ENCODE results near the gene SNTG2. TPM values are rescaled to one million over a fixed set of nuclear protein-coding genes. Genes with fewer than 3 reads are reported as not detected.
"Not testable (repeated sequence)": the region's sequence is repeated elsewhere in the genome, so short reads cannot be mapped to it uniquely, and the experiment has no call there.

SNTG2 gene
- total and polyA plus RNA-seq, 12 donors: 0.26 to 4.3 (median 0.72) TPM; not detected in 1

DNA sequence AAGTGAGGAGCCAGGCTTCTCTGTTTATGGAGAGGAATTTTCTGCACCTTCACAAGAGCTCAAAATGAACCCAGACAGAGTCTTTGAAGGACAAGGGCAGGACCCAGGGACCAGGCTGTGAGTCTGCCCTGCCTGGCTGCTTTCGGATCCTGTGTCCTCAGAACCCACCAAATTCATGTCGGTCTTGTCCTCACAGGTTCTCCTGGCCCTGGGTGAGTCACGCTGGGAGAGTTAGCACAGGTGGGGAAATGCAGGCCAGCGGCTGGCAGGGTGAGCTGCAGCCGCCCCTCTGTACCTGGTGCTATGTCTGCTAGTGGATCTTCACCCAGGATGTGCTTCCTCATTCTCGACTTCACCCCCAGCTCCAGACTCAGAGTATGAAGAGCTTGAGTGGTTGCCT lies 426.8 kb downstream of the SNTG2 start:
- 61 to 92% (median 74%) methylated on average over 2 to 6 of the region's 6 CpGs for WGBS, 4 donors
- intact Hi-C loops (cut with DNase I): no loop called here

GRCh38 chr2:1378456-1379150 lies 428.0 kb downstream of the SNTG2 start:
- Histone ChIP-seq H3K4me3 (no peak overlapping the region), H3K27ac (no peak overlapping the region), H3K9me3 (replicated peaks in 1 of 3) (no peaks in the 10 kb centered on the region), H3K36me3 (replicated peaks in 1 of 2) (no peaks in the 10 kb centered on the region), H3K4me1 (replicated peaks in 1 of 2) (no peaks in the 10 kb centered on the region), H3K27me3 (no peaks in the 10 kb centered on the region)
- WGBS, 4 donors: 77 to 92% (median 85%) methylated on average over 8 to 17 of the region's 17 CpGs
- DNase-seq: no peak
- no peak for TF ChIP-seq POLR2A (IDR thresholded peaks at IDR 0.05)
- no peak for TF ChIP-seq CTCF (IDR thresholded peaks at IDR 0.05)
- intact Hi-C loops (cut with DNase I): no loop called here

More for the DNA sequence above, 426.8 kb downstream of the SNTG2 start:
- H3K27ac ChIP-seq: no peak overlapping the region
- H3K4me1 ChIP-seq (replicated peaks in 1 of 2): no peaks in the 10 kb centered on the region
- no peak overlapping the region for H3K4me3 ChIP-seq
- no peaks in the 10 kb centered on the region for H3K9me3 ChIP-seq (replicated peaks in 1 of 3)
- TF ChIP-seq CTCF (IDR thresholded peaks at IDR 0.05) (no peak), POLR2A (IDR thresholded peaks at IDR 0.05) (no peak)
- DNase-seq: no peak
- H3K27me3 ChIP-seq: no peaks in the 10 kb centered on the region
- H3K36me3 ChIP-seq (replicated peaks in 1 of 2): no peaks in the 10 kb centered on the region

DNA sequence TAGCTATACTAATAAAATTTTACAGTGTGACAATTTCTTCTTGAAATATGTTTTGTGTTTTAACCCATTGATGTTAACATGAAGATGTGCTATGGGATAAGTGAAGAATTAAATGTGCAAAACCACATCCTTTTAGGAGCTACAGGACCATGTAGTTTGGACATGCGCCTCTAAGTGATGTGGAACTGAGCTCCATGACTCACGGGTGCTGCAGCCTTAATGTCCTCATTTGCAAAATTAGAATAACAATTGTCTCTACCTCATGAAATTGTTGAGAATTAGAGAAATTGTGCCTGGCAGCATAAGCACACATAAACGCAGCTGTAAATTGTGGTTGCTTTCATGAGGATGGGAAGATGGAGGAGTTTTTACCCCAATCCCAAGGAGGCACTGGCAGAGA lies 431.0 kb downstream of the SNTG2 start:
- Histone ChIP-seq H3K36me3 (replicated peaks in 1 of 2) (no peaks in the 10 kb centered on the region), H3K27me3 (no peaks in the 10 kb centered on the region), H3K4me3 (no peak overlapping the region), H3K4me1 (replicated peaks in 1 of 2) (no peaks in the 10 kb centered on the region), H3K9me3 (replicated peaks in 1 of 3) (no peaks in the 10 kb centered on the region), H3K27ac (no peak overlapping the region)
- no peak for DNase-seq
- TF ChIP-seq POLR2A (IDR thresholded peaks at IDR 0.05): no peak
- TF ChIP-seq CTCF (IDR thresholded peaks at IDR 0.05): no peak
- intact Hi-C loops (cut with DNase I): no loop called here
- WGBS, 4 donors: 74 to 85% (median 81%) methylated on average over 3 of the region's 3 CpGs

GRCh38 chr2:1387954-1388725 lies 437.5 kb downstream of the SNTG2 start:
- H3K4me1 ChIP-seq (replicated peaks in 1 of 2); H3K27me3 ChIP-seq; H3K36me3 ChIP-seq (replicated peaks in 1 of 2); H3K9me3 ChIP-seq (replicated peaks in 1 of 3); H3K4me3 ChIP-seq; H3K27ac ChIP-seq; intact Hi-C loops (cut with DNase I); DNase-seq: not testable (repeated sequence)
- 64 to 83% (median 73%) methylated on average over 16 to 18 of the region's 18 CpGs for WGBS, 4 donors

- H3K27me3 ChIP-seq; H3K4me3 ChIP-seq; H3K36me3 ChIP-seq (replicated peaks in 1 of 2); intact Hi-C loops (cut with DNase I); H3K4me1 ChIP-seq (replicated peaks in 1 of 2); DNase-seq; H3K9me3 ChIP-seq (replicated peaks in 1 of 3); H3K27ac ChIP-seq: not testable (repeated sequence)
- WGBS, 4 donors: 78 to 90% (median 82%) methylated on average over 6 of the region's 6 CpGs
These were observed 439.5 kb downstream of the SNTG2 start for GRCh38 chr2:1390118-1390517.
